ENCODE measurements around the gene KIFC3.
A peak's percentile ranks its signal among the peaks of the same experiment; 100 is the strongest.

Gene KIFC3

DNA sequence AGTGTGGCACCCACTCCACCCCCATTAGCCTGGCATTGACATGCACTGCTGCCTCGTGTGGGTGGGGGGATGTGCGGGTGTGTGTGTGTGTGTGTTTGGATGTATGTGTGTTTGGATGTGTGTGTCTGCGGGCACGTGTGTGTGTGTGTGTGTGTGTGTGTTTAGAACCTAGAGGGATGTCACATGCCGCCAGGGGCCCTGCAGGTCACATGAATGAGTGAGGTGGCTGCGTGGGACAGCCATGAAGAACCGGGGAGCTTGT is 57.7 kb downstream of the KIFC3 start:
- CTCF ChIA-PET: interaction anchor here (0.5 kb wide), 1 partner anchor 17 kb away, joined by 4 read pairs; no protein-coding TSS in a partner anchor
- no peak for TF ChIP-seq CTCF (conservative IDR thresholded peaks at IDR 0.05; ENCODE audit: low read depth)
- DNase-seq (ENCODE audit: low spot score): no peak
- H3K27ac ChIP-seq: no peak overlapping the region
- POLR2A ChIA-PET (ENCODE audit: low non-redundant PET): no interaction called here

DNA sequence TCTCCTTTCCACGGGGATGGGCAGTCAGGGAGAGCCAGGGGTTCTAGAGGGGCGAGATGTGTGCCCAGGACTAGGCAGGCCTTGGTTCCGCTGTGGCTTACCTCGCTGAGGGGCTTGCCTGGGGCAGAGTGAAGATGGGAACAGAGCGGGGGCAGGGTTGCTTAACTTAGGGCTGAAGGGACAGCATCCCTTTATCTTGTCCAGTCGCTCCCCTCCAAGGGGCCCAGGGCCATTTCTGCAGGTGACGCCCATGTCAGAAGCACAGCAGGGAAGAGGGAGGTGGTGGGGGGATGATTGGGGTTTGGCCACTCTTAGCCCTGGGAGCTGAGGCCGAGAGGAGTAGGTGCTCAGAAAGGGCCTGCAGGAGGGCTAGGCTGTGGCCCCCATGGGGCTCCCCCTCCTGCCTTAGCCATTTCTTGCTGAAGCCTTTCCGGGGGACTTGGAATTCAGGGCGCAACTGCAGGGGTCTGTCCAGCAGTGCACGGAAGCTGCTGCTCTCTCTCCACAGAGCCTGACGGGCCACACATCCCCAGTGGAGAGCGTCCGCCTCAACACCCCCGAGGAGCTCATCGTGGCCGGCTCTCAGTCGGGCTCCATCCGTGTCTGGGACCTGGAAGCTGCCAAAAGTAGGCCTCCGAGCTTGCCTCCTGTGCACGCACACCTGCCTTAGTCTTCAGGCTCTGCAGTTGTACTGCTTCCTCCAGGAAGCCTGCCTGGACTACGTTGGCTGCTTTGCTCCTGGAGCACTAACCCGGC is 58.2 kb downstream of the KIFC3 start:
- H3K27ac ChIP-seq: no peak overlapping the region
- CTCF ChIA-PET: interaction anchor here (0.5 to 0.6 kb wide), 2 partner anchors 18 to 64 kb away, joined by 4 to 5 read pairs; no protein-coding TSS in a partner anchor
- no peak for DNase-seq (ENCODE audit: low spot score)
- POLR2A ChIA-PET (ENCODE audit: low non-redundant PET): no interaction called here
- TF ChIP-seq CTCF (conservative IDR thresholded peaks at IDR 0.05; ENCODE audit: low read depth): no peak

DNA sequence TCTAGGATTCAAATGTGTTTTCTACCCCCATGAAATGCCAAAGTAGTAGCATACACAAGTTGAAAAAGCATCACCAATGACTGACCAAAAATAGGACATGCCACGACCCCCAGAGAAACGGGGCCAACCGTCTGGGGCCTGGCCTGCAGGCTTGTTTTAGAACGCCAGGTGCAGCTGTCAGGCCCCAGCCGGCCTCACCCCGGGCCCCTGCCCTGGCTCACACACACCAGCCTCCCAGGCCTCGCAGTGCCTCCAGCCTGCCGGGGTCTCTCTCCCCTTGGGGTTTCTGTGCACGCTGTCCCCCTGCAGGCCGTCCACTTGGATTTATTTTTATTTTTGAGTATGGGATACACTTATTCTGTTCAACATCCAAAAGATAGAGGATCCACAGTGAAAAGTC is 58.8 kb downstream of the KIFC3 start:
- ChIA-PET POLR2A (ENCODE audit: low non-redundant PET) (no interaction called here), CTCF (interaction anchor here (1.0 kb wide), 1 partner anchor 15 kb away, joined by 4 read pairs; no protein-coding TSS in a partner anchor)
- no peak for TF ChIP-seq CTCF (conservative IDR thresholded peaks at IDR 0.05; ENCODE audit: low read depth)
- DNase-seq (ENCODE audit: low spot score): no peak
- H3K27ac ChIP-seq: no peak overlapping the region

DNA sequence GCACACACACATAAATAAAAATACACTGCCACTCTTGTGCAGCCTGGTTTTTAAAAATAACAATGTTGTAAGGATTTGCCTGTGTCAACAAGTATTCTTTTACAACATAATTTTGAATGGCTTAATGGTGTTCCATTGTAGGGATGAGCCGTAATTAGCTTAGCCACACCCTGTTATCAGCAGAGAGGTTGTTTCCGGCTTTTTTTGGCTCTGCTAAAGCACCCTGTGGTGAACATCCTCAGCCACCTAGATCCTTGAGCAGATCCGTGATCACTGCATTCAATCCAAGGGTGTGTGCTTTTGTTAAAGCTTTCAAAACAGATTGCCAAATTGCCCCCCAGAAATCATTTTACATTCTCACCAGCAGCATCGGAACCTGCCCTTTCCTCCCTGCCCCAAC is 59.7 kb downstream of the KIFC3 start:
- no peak for TF ChIP-seq CTCF (conservative IDR thresholded peaks at IDR 0.05; ENCODE audit: low read depth)
- POLR2A ChIA-PET (ENCODE audit: low non-redundant PET): no interaction called here
- CTCF ChIA-PET: interaction anchor here (0.6 to 1.0 kb wide), 2 partner anchors 16 to 29 kb away, joined by 4 to 5 read pairs; no protein-coding TSS in a partner anchor
- no peak overlapping the region for H3K27ac ChIP-seq
- DNase-seq (ENCODE audit: low spot score): no peak

GRCh38 chr16:57741660-57742191 is 60.6 kb downstream of the KIFC3 start:
- ChIA-PET CTCF (interaction anchor here (0.7 to 2.7 kb wide), 2 partner anchors 141 to 165 kb away, joined by 3 to 8 read pairs; no protein-coding TSS in a partner anchor), POLR2A (ENCODE audit: low non-redundant PET) (no interaction called here)
- TF ChIP-seq CTCF (conservative IDR thresholded peaks at IDR 0.05; ENCODE audit: low read depth): no peak

DNA sequence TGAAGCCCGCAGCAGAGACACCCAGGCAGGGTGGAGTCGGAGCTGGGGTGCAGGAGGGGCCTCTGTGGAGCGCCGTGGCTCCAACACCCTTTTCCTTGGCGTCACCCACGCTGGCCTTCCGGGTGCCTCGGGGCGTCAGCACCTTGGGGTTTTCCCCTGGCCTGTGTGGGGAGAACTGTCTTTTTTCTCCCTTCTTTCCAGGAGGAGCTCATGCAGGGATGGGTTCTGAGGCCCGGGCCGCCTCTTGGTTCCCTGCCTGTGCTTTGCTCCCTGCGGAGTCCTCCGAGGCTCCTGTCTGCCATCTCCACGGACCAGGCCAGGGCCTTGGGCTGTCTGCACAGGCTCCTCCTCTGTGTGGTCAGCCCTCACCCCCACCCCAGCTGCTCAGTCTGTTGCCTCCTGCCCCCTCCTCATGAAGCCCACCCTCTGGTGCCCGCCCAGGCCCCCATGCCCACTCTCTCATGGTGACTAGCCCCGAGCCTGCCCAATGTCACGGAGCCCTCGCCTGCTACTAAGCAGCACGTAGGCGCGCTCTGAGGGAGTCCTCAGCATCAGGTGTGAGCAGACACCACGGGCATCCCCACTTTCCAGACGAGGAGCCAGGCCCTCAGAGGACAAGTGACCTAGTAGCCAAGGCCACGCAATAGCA is 61.7 kb downstream of the KIFC3 start:
- CTCF ChIA-PET: interaction anchor here (0.7 to 2.7 kb wide), 2 partner anchors 164 to 311 kb away, joined by 3 to 8 read pairs; no protein-coding TSS in a partner anchor

More at GRCh38 chr16:57741660-57742191, 60.6 kb downstream of the KIFC3 start:
- no peak for DNase-seq (ENCODE audit: low spot score)
- H3K27ac ChIP-seq: peak overlapping the region; percentile 18; the same call in 1 of the 2 replicates

More for the DNA sequence above, 61.7 kb downstream of the KIFC3 start:
- no peak for DNase-seq (ENCODE audit: low spot score)
- H3K27ac ChIP-seq: peak overlapping the region; percentile 0; the same call in 1 of the 2 replicates
- TF ChIP-seq CTCF (conservative IDR thresholded peaks at IDR 0.05; ENCODE audit: low read depth): no peak
- POLR2A ChIA-PET (ENCODE audit: low non-redundant PET): no interaction called here
